ENCODE results near the gene NDE1. TPM values are rescaled to one million over a fixed set of nuclear protein-coding genes. Genes with fewer than 3 reads are reported as not detected.

NDE1 gene
- total RNA-seq, 1 donor from 2014 or later = 31.4 TPM

GRCh38 chr16:15754821-15755534, 104.9 kb downstream of the NDE1 start:
- Histone ChIP-seq H3K9me3 (ENCODE audit: insufficient read depth, low read depth, low read length) (no peaks in the 10 kb centered on the region), H2AFZ (ENCODE audit: low read depth, low read length) (no peak overlapping the region), H3K9ac (ENCODE audit: low read length) (no peak overlapping the region), H3K79me2 (ENCODE audit: insufficient read depth, low read length) (no peaks in the 10 kb centered on the region), H3K27ac (ENCODE audit: low read depth, low read length) (no peak overlapping the region), H4K20me1 (ENCODE audit: insufficient read depth, low read length) (no peaks in the 10 kb centered on the region), H3K27me3 (ENCODE audit: insufficient read depth, low read length) (no peaks in the 10 kb centered on the region), H3K4me1 (ENCODE audit: insufficient read depth, low read length) (no peaks in the 10 kb centered on the region), H3K4me3 (ENCODE audit: insufficient read depth, low read depth, low read length) (no peak overlapping the region), H3K36me3 (ENCODE audit: insufficient read depth, low read length) (no peaks in the 10 kb centered on the region), H3K4me2 (ENCODE audit: low read length) (no peak overlapping the region)
- no peak overlapping the region for H3K4me3 Mint-ChIP-seq (ENCODE audit: unreplicated experiment)
- FAIRE-seq (no peak), DNase-seq (ENCODE audit: low read depth) (no peak)
- TF ChIP-seq EZH2 (IDR thresholded peaks at IDR 0.05; ENCODE audit: insufficient read depth, low read length) = no peak
- TF ChIP-seq CTCF (IDR thresholded peaks at IDR 0.05; ENCODE audit: insufficient read depth, low read depth, low read length) = no peak
- H3K27ac Mint-ChIP-seq (ENCODE audit: unreplicated experiment) = no peak overlapping the region
- H3K36me3 Mint-ChIP-seq (ENCODE audit: low read depth, unreplicated experiment) = no peaks in the 10 kb centered on the region
- H3K27me3 Mint-ChIP-seq (ENCODE audit: low read depth, unreplicated experiment) = no peaks in the 10 kb centered on the region
- no peaks in the 10 kb centered on the region for H3K4me1 Mint-ChIP-seq (ENCODE audit: low read depth, unreplicated experiment)
- peaks cover 2% of the 10 kb centered on the region for H3K9me3 Mint-ChIP-seq (ENCODE audit: unreplicated experiment)

GRCh38 chr16:15757077-15757386, 107.0 kb downstream of the NDE1 start:
- Mint-ChIP-seq H3K36me3 (ENCODE audit: low read depth, unreplicated experiment) (no peaks in the 10 kb centered on the region), H3K4me1 (ENCODE audit: low read depth, unreplicated experiment) (no peaks in the 10 kb centered on the region), H3K4me3 (ENCODE audit: unreplicated experiment) (no peak overlapping the region), H3K9me3 (ENCODE audit: unreplicated experiment) (peaks cover 4% of the 10 kb centered on the region), H3K27me3 (ENCODE audit: low read depth, unreplicated experiment) (peaks cover 3% of the 10 kb centered on the region), H3K27ac (ENCODE audit: unreplicated experiment) (no peak overlapping the region)
- no peak for FAIRE-seq
- no peaks in the 10 kb centered on the region for H3K36me3 ChIP-seq (ENCODE audit: insufficient read depth, low read length)
- no peaks in the 10 kb centered on the region for H3K79me2 ChIP-seq (ENCODE audit: insufficient read depth, low read length)
- no peak for DNase-seq (ENCODE audit: low read depth)
- no peak overlapping the region for H3K4me2 ChIP-seq (ENCODE audit: low read length)
- H3K9ac ChIP-seq (ENCODE audit: low read length) = no peak overlapping the region
- H3K4me1 ChIP-seq (ENCODE audit: insufficient read depth, low read length) = no peaks in the 10 kb centered on the region
- no peak overlapping the region for H3K4me3 ChIP-seq (ENCODE audit: insufficient read depth, low read depth, low read length)
- H2AFZ ChIP-seq (ENCODE audit: low read depth, low read length) = no peak overlapping the region
- no peaks in the 10 kb centered on the region for H3K9me3 ChIP-seq (ENCODE audit: insufficient read depth, low read depth, low read length)
- peaks cover 5% of the 10 kb centered on the region for H3K27me3 ChIP-seq (ENCODE audit: insufficient read depth, low read length)
- H4K20me1 ChIP-seq (ENCODE audit: insufficient read depth, low read length) = no peaks in the 10 kb centered on the region
- H3K27ac ChIP-seq (ENCODE audit: low read depth, low read length) = no peak overlapping the region
- TF ChIP-seq CTCF (IDR thresholded peaks at IDR 0.05; ENCODE audit: insufficient read depth, low read depth, low read length) (no peak), EZH2 (IDR thresholded peaks at IDR 0.05; ENCODE audit: insufficient read depth, low read length) (no peak)

- Histone ChIP-seq H3K9ac (ENCODE audit: low read length) (no peak overlapping the region), H3K4me3 (ENCODE audit: insufficient read depth, low read depth, low read length) (no peak overlapping the region), H3K27me3 (ENCODE audit: insufficient read depth, low read length) (peaks cover 5% of the 10 kb centered on the region), H3K4me1 (ENCODE audit: insufficient read depth, low read length) (no peaks in the 10 kb centered on the region), H3K36me3 (ENCODE audit: insufficient read depth, low read length) (no peaks in the 10 kb centered on the region), H2AFZ (ENCODE audit: low read depth, low read length) (no peak overlapping the region), H3K79me2 (ENCODE audit: insufficient read depth, low read length) (no peaks in the 10 kb centered on the region), H3K27ac (ENCODE audit: low read depth, low read length) (no peak overlapping the region), H3K9me3 (ENCODE audit: insufficient read depth, low read depth, low read length) (no peaks in the 10 kb centered on the region), H4K20me1 (ENCODE audit: insufficient read depth, low read length) (no peaks in the 10 kb centered on the region), H3K4me2 (ENCODE audit: low read length) (no peak overlapping the region)
- no peak for TF ChIP-seq EZH2 (IDR thresholded peaks at IDR 0.05; ENCODE audit: insufficient read depth, low read length)
- no peak for TF ChIP-seq CTCF (IDR thresholded peaks at IDR 0.05; ENCODE audit: insufficient read depth, low read depth, low read length)
- Mint-ChIP-seq H3K4me3 (ENCODE audit: unreplicated experiment) (no peak overlapping the region), H3K9me3 (ENCODE audit: unreplicated experiment) (peaks cover 4% of the 10 kb centered on the region), H3K27ac (ENCODE audit: unreplicated experiment) (no peak overlapping the region), H3K36me3 (ENCODE audit: low read depth, unreplicated experiment) (no peaks in the 10 kb centered on the region), H3K27me3 (ENCODE audit: low read depth, unreplicated experiment) (peaks cover 6% of the 10 kb centered on the region), H3K4me1 (ENCODE audit: low read depth, unreplicated experiment) (no peaks in the 10 kb centered on the region)
- FAIRE-seq (no peak), DNase-seq (ENCODE audit: low read depth) (no peak)
These were observed 107.7 kb downstream of the NDE1 start for GRCh38 chr16:15757630-15758251.
